Activated naive CD4-positive, alpha-beta T cell treated with anti-CD3 and anti-CD28 coated beads, Interleukin-2, amount 50 U/mL, for 16 hours (primary cell): ENCODE measurements around the gene TGM2.

Experiments
- DNase-seq: peaks from one replicate; pipeline ENCODE4 v3.0.0-alpha.2; 2020

The TGM2 gene

GRCh38 chr20:38173237-38174156, 8.4 kb upstream of the TGM2 start:
- DNase-seq: no peak

- DNase-seq: no peak
Observed at GRCh38 chr20:38172408-38172807, 7.3 kb upstream of the TGM2 start.

GRCh38 chr20:38171675-38172043, 6.6 kb upstream of the TGM2 start:
- DNase-seq: no peak

- no peak for DNase-seq
Observed at GRCh38 chr20:38170826-38171674, 6.0 kb upstream of the TGM2 start.

- no peak for DNase-seq
Observed at GRCh38 chr20:38170219-38170825, 5.3 kb upstream of the TGM2 start.

- no peak for DNase-seq
Observed at GRCh38 chr20:38169636-38170193, 4.6 kb upstream of the TGM2 start.

- no peak for DNase-seq
Observed at GRCh38 chr20:38168791-38169589, 3.9 kb upstream of the TGM2 start.

GRCh38 chr20:38167851-38168760, 3.0 kb upstream of the TGM2 start:
- DNase-seq: no peak

- no peak for DNase-seq
Observed at GRCh38 chr20:38167328-38167850, 2.3 kb upstream of the TGM2 start.

- no peak for DNase-seq
Observed at GRCh38 chr20:38166703-38167233, 1.7 kb upstream of the TGM2 start.

GRCh38 chr20:38165966-38166702, 1.1 kb upstream of the TGM2 start:
- DNase-seq: no peak

- no peak for DNase-seq
Observed at GRCh38 chr20:38164624-38165088, 414 bp downstream of the TGM2 start.

- DNase-seq: no peak
Observed at GRCh38 chr20:38164069-38164468, 1.0 kb downstream of the TGM2 start.

- no peak for DNase-seq
Observed at GRCh38 chr20:38162878-38163875, 1.9 kb downstream of the TGM2 start.

GRCh38 chr20:38162149-38162548, 2.9 kb downstream of the TGM2 start:
- no peak for DNase-seq

GRCh38 chr20:38161412-38161774, 3.7 kb downstream of the TGM2 start:
- DNase-seq: no peak

- no peak for DNase-seq
Observed at GRCh38 chr20:38159957-38160756, 4.9 kb downstream of the TGM2 start.

- no peak for DNase-seq
Observed at GRCh38 chr20:38159566-38159956, 5.5 kb downstream of the TGM2 start.
